ENCODE data around the gene NFIA. TPM values are rescaled to one million over a fixed set of nuclear protein-coding genes. Genes with fewer than 3 reads are reported as not detected.

The NFIA gene
- total and polyA plus RNA-seq, 7 experiments from 2014 or later: 1.0 to 8.6 (median 5.9) TPM

GRCh38 chr1:61091455-61091854 is 9.1 kb downstream of the NFIA start:
- intact Hi-C loops (cut with micrococcal nuclease): no loop called here
- no peaks in the 10 kb centered on the region for H3K27me3 ChIP-seq (ENCODE audit: control insufficient read depth in 2 of 2, insufficient read depth in 2 of 2, low read length in 2 of 2)
- Mint-ChIP-seq H3K4me1 (peaks cover 0 to 3% (median 0%) of the 10 kb centered on the region in 7 donors), H3K36me3 (peaks cover 0 to 8% (median 0%) of the 10 kb centered on the region in 5 donors), H3K4me3 (no peak overlapping the region), H3K27me3 (peaks cover 0 to 53% (median 0%) of the 10 kb centered on the region in 5 donors), H3K9me3 (no peaks in the 10 kb centered on the region), H3K27ac (no peak overlapping the region)
- H3K4me3 ChIP-seq (ENCODE audit: low read length): no peak overlapping the region
- ChIA-PET CTCF (no interaction called here), POLR2A (no interaction called here)
- DNase-seq (no peak), ATAC-seq (no peak)
- no peaks in the 10 kb centered on the region for H3K9me3 ChIP-seq (ENCODE audit: control insufficient read depth in 2 of 3, low read length in 3 of 3)
- H3K36me3 ChIP-seq (ENCODE audit: control insufficient read depth in 2 of 3, insufficient read depth in 3 of 3, low read length in 3 of 3): no peaks in the 10 kb centered on the region
- no peaks in the 10 kb centered on the region for H3K4me1 ChIP-seq (ENCODE audit: control insufficient read depth in 2 of 2, insufficient read depth in 2 of 2, low read length in 2 of 2)
- H3K27ac ChIP-seq (ENCODE audit: low read depth, low read length): no peak overlapping the region

- ChIA-PET CTCF (interaction anchor here (1.3 kb wide), 1 partner anchor 15 kb away, joined by 4 read pairs; no protein-coding TSS in a partner anchor), POLR2A (interaction anchor here (0.6 to 1.6 kb wide), 2 partner anchors 15 to 172 kb away, joined by 3 to 4 read pairs; no protein-coding TSS in a partner anchor)
- Mint-ChIP-seq H3K27me3 (peaks cover 0 to 52% (median 0%) of the 10 kb centered on the region in 5 donors), H3K9me3 (no peaks in the 10 kb centered on the region), H3K27ac (no peak overlapping the region), H3K4me3 (no peak overlapping the region), H3K36me3 (peaks cover 0 to 8% (median 0%) of the 10 kb centered on the region in 5 donors), H3K4me1 (peaks cover 0 to 3% (median 0%) of the 10 kb centered on the region in 7 donors)
- no peaks in the 10 kb centered on the region for H3K9me3 ChIP-seq (ENCODE audit: control insufficient read depth in 2 of 3, low read length in 3 of 3)
- no peaks in the 10 kb centered on the region for H3K4me1 ChIP-seq (ENCODE audit: control insufficient read depth in 2 of 2, insufficient read depth in 2 of 2, low read length in 2 of 2)
- intact Hi-C loops (cut with micrococcal nuclease): no loop called here
- no peak overlapping the region for H3K4me3 ChIP-seq (ENCODE audit: low read length)
- no peaks in the 10 kb centered on the region for H3K27me3 ChIP-seq (ENCODE audit: control insufficient read depth in 2 of 2, insufficient read depth in 2 of 2, low read length in 2 of 2)
- no peak overlapping the region for H3K27ac ChIP-seq (ENCODE audit: low read depth, low read length)
- ATAC-seq (no peak), DNase-seq (no peak)
- H3K36me3 ChIP-seq (ENCODE audit: control insufficient read depth in 2 of 3, insufficient read depth in 3 of 3, low read length in 3 of 3): no peaks in the 10 kb centered on the region
Measured at GRCh38 chr1:61092642-61093041, 10.3 kb downstream of the NFIA start.

GRCh38 chr1:61093525-61094137 is 11.3 kb downstream of the NFIA start:
- H3K9me3 Mint-ChIP-seq: no peaks in the 10 kb centered on the region
- no peak overlapping the region for H3K4me3 ChIP-seq (ENCODE audit: low read length)
- POLR2A ChIA-PET: interaction anchor here (1.6 kb wide), 1 partner anchor 16 kb away, joined by 4 read pairs; no protein-coding TSS in a partner anchor
- H3K4me1 ChIP-seq (ENCODE audit: control insufficient read depth in 2 of 2, insufficient read depth in 2 of 2, low read length in 2 of 2): no peaks in the 10 kb centered on the region
- no peak overlapping the region for H3K27ac Mint-ChIP-seq
- intact Hi-C loops (cut with micrococcal nuclease): no loop called here
- no peak overlapping the region for H3K4me3 Mint-ChIP-seq
- peaks cover 0 to 46% (median 0%) of the 10 kb centered on the region in 5 donors for H3K27me3 Mint-ChIP-seq
- ATAC-seq: no peak
- CTCF ChIA-PET: interaction anchor here (1.3 kb wide), 1 partner anchor 16 kb away, joined by 4 read pairs; no protein-coding TSS in a partner anchor
- no peaks in the 10 kb centered on the region for H3K27me3 ChIP-seq (ENCODE audit: control insufficient read depth in 2 of 2, insufficient read depth in 2 of 2, low read length in 2 of 2)
- H3K27ac ChIP-seq (ENCODE audit: low read depth, low read length): no peak overlapping the region
- H3K4me1 Mint-ChIP-seq: peaks cover 0 to 3% (median 0%) of the 10 kb centered on the region in 7 donors
- no peaks in the 10 kb centered on the region for H3K9me3 ChIP-seq (ENCODE audit: control insufficient read depth in 2 of 3, low read length in 3 of 3)
- no peak for DNase-seq
- H3K36me3 ChIP-seq (ENCODE audit: control insufficient read depth in 2 of 3, insufficient read depth in 3 of 3, low read length in 3 of 3): no peaks in the 10 kb centered on the region
- peaks cover 0 to 6% (median 0%) of the 10 kb centered on the region in 5 donors for H3K36me3 Mint-ChIP-seq

GRCh38 chr1:61094677-61095469 is 12.5 kb downstream of the NFIA start:
- Histone ChIP-seq H3K27me3 (ENCODE audit: control insufficient read depth in 2 of 2, insufficient read depth in 2 of 2, low read length in 2 of 2) (no peaks in the 10 kb centered on the region), H3K4me1 (ENCODE audit: control insufficient read depth in 2 of 2, insufficient read depth in 2 of 2, low read length in 2 of 2) (no peaks in the 10 kb centered on the region), H3K36me3 (ENCODE audit: control insufficient read depth in 2 of 3, insufficient read depth in 3 of 3, low read length in 3 of 3) (no peaks in the 10 kb centered on the region), H3K4me3 (ENCODE audit: low read length) (no peak overlapping the region), H3K27ac (ENCODE audit: low read depth, low read length) (no peak overlapping the region), H3K9me3 (ENCODE audit: control insufficient read depth in 2 of 3, low read length in 3 of 3) (no peaks in the 10 kb centered on the region)
- intact Hi-C loops (cut with micrococcal nuclease): no loop called here
- Mint-ChIP-seq H3K9me3 (no peaks in the 10 kb centered on the region), H3K27ac (no peak overlapping the region), H3K36me3 (peaks cover 0 to 4% (median 0%) of the 10 kb centered on the region in 5 donors), H3K27me3 (peaks cover 0 to 48% (median 0%) of the 10 kb centered on the region in 5 donors), H3K4me3 (no peak overlapping the region), H3K4me1 (peaks cover 0 to 7% (median 0%) of the 10 kb centered on the region in 7 donors)
- no peak for ATAC-seq
- CTCF ChIA-PET: interaction anchor here (0.8 kb wide), 1 partner anchor 45 kb away, joined by 3 read pairs; no protein-coding TSS in a partner anchor
- no peak for DNase-seq
- POLR2A ChIA-PET: no interaction called here

- no peak for ATAC-seq
- H3K4me3 ChIP-seq (ENCODE audit: low read length): no peak overlapping the region
- H3K36me3 ChIP-seq (ENCODE audit: control insufficient read depth in 2 of 3, insufficient read depth in 3 of 3, low read length in 3 of 3): no peaks in the 10 kb centered on the region
- H3K27ac ChIP-seq (ENCODE audit: low read depth, low read length): no peak overlapping the region
- no peaks in the 10 kb centered on the region for H3K4me1 ChIP-seq (ENCODE audit: control insufficient read depth in 2 of 2, insufficient read depth in 2 of 2, low read length in 2 of 2)
- no peak for DNase-seq
- no peaks in the 10 kb centered on the region for H3K9me3 Mint-ChIP-seq
- intact Hi-C loops (cut with micrococcal nuclease): no loop called here
- H3K27me3 Mint-ChIP-seq: peaks cover 0 to 48% (median 0%) of the 10 kb centered on the region in 5 donors
- no peak overlapping the region for H3K27ac Mint-ChIP-seq
- POLR2A ChIA-PET: no interaction called here
- CTCF ChIA-PET: no interaction called here
- H3K27me3 ChIP-seq (ENCODE audit: control insufficient read depth in 2 of 2, insufficient read depth in 2 of 2, low read length in 2 of 2): no peaks in the 10 kb centered on the region
- H3K36me3 Mint-ChIP-seq: peaks cover 0 to 7% (median 0%) of the 10 kb centered on the region in 5 donors
- H3K9me3 ChIP-seq (ENCODE audit: control insufficient read depth in 2 of 3, low read length in 3 of 3): no peaks in the 10 kb centered on the region
- H3K4me3 Mint-ChIP-seq: no peak overlapping the region
- peaks cover 0 to 7% (median 0%) of the 10 kb centered on the region in 7 donors for H3K4me1 Mint-ChIP-seq
Measured at GRCh38 chr1:61095470-61095812, 13.1 kb downstream of the NFIA start.

GRCh38 chr1:61097317-61097716 is 15.0 kb downstream of the NFIA start:
- H3K27ac Mint-ChIP-seq: no peak overlapping the region
- peaks cover 0 to 7% (median 0%) of the 10 kb centered on the region in 5 donors for H3K36me3 Mint-ChIP-seq
- DNase-seq (no peak), ATAC-seq (no peak)
- intact Hi-C loops (cut with micrococcal nuclease): no loop called here
- no peaks in the 10 kb centered on the region for H3K9me3 Mint-ChIP-seq
- ChIA-PET POLR2A (interaction anchor here (1.0 kb wide), 1 partner anchor 20 kb away, joined by 3 read pairs; no protein-coding TSS in a partner anchor), CTCF (interaction anchor here (1.6 kb wide), 1 partner anchor 19 kb away, joined by 4 read pairs; no protein-coding TSS in a partner anchor)
- H3K4me1 ChIP-seq (ENCODE audit: control insufficient read depth in 2 of 2, insufficient read depth in 2 of 2, low read length in 2 of 2): no peaks in the 10 kb centered on the region
- H3K27me3 Mint-ChIP-seq: peaks cover 0 to 42% (median 0%) of the 10 kb centered on the region in 5 donors
- H3K27me3 ChIP-seq (ENCODE audit: control insufficient read depth in 2 of 2, insufficient read depth in 2 of 2, low read length in 2 of 2): no peaks in the 10 kb centered on the region
- H3K4me1 Mint-ChIP-seq: peaks cover 0 to 7% (median 0%) of the 10 kb centered on the region in 7 donors
- H3K36me3 ChIP-seq (ENCODE audit: control insufficient read depth in 2 of 3, insufficient read depth in 3 of 3, low read length in 3 of 3): no peaks in the 10 kb centered on the region
- no peak overlapping the region for H3K27ac ChIP-seq (ENCODE audit: low read depth, low read length)
- H3K4me3 ChIP-seq (ENCODE audit: low read length): no peak overlapping the region
- no peak overlapping the region for H3K4me3 Mint-ChIP-seq
- no peaks in the 10 kb centered on the region for H3K9me3 ChIP-seq (ENCODE audit: control insufficient read depth in 2 of 3, low read length in 3 of 3)

Data from naive thymus-derived CD4-positive, alpha-beta T cell (primary cell).